ENCODE measurements around the gene CLDN19. TPM values are rescaled to one million over a fixed set of nuclear protein-coding genes. Genes with fewer than 3 reads are reported as not detected.
"Not testable (repeated sequence)": the region's sequence is repeated elsewhere in the genome, so short reads cannot be mapped to it uniquely, and the experiment has no call there.

Gene CLDN19
- total and polyA plus RNA-seq, 8 donors: 0.04 TPM; not detected in 7

GRCh38 chr1:42732126-42732680 is 7.8 kb downstream of the CLDN19 start:
- FAIRE-seq (no peak), DNase-seq (no peak)
- intact Hi-C loops (cut with DNase I): no loop called here

GRCh38 chr1:42731585-42731984 is 8.5 kb downstream of the CLDN19 start:
- Histone ChIP-seq H3K4me3 (no peak overlapping the region), H3K4me1 (no peaks in the 10 kb centered on the region), H3K36me3 (no peaks in the 10 kb centered on the region), H3K9me3 (no peaks in the 10 kb centered on the region), H3K27ac (no peak overlapping the region), H3K27me3 (no peaks in the 10 kb centered on the region)
- FAIRE-seq (no peak), ATAC-seq (no peak), DNase-seq (no peak)
- WGBS, 2 donors: 67 to 74% methylated on average over 3 of the region's 3 CpGs
- no peak for TF ChIP-seq CTCF (IDR thresholded peaks at IDR 0.05)
- intact Hi-C loops (cut with DNase I): no loop called here

More at GRCh38 chr1:42732126-42732680, 7.8 kb downstream of the CLDN19 start:
- H3K9me3 ChIP-seq: no peaks in the 10 kb centered on the region
- no peak overlapping the region for H3K4me3 ChIP-seq
- H3K4me1 ChIP-seq: no peaks in the 10 kb centered on the region
- H3K27me3 ChIP-seq: no peaks in the 10 kb centered on the region
- no peak for TF ChIP-seq CTCF (IDR thresholded peaks at IDR 0.05)
- ATAC-seq: no peak
- WGBS, 2 donors: 79 to 82% methylated on average over 10 of the region's 10 CpGs
- no peak overlapping the region for H3K27ac ChIP-seq
- no peaks in the 10 kb centered on the region for H3K36me3 ChIP-seq

DNA sequence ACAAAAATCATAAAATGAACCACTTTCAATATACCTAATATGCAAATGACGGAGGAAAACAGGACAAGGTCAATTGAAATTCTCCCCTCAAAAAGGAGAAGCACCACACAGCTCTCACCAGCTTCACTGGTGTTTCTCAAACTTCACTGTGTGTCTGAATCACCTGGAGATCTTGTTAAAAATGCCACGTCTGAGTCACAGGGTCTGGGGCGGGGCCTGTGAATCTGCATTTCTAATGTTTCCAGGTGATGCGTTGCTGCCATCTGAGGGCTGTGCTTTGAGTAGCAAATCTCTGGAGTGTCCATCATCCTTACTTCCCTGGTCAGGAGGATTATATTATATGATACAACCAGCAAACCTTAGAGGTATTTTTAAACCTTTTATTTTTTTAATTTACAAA is 9.0 kb downstream of the CLDN19 start:
- Histone ChIP-seq H3K4me3 (no peak overlapping the region), H3K4me1 (no peaks in the 10 kb centered on the region), H3K27ac (no peak overlapping the region), H3K27me3 (no peaks in the 10 kb centered on the region), H3K9me3 (no peaks in the 10 kb centered on the region), H3K36me3 (no peaks in the 10 kb centered on the region)
- FAIRE-seq (no peak), ATAC-seq (no peak), DNase-seq (no peak)
- TF ChIP-seq CTCF (IDR thresholded peaks at IDR 0.05): no peak
- WGBS, 2 donors: 58 to 60% methylated on average over 4 of the region's 4 CpGs
- intact Hi-C loops (cut with DNase I): no loop called here

- ATAC-seq (no peak), FAIRE-seq (no peak), DNase-seq (no peak)
- no peaks in the 10 kb centered on the region for H3K27me3 ChIP-seq
- H3K36me3 ChIP-seq: no peaks in the 10 kb centered on the region
- H3K4me1 ChIP-seq: no peaks in the 10 kb centered on the region
- H3K4me3 ChIP-seq: no peak overlapping the region
- H3K9me3 ChIP-seq: no peaks in the 10 kb centered on the region
- no peak for TF ChIP-seq CTCF (IDR thresholded peaks at IDR 0.05)
- intact Hi-C loops (cut with DNase I): no loop called here
- 88 to 89% methylated on average over 3 of the region's 3 CpGs for WGBS, 2 donors
- no peak overlapping the region for H3K27ac ChIP-seq
Measured at GRCh38 chr1:42730002-42730401, 10.0 kb downstream of the CLDN19 start.

- FAIRE-seq; DNase-seq; H3K27me3 ChIP-seq; H3K4me1 ChIP-seq; H3K27ac ChIP-seq; H3K36me3 ChIP-seq; ATAC-seq; H3K4me3 ChIP-seq; intact Hi-C loops (cut with DNase I); H3K9me3 ChIP-seq: not testable (repeated sequence)
- WGBS, 2 donors: 96% methylated on average over 4 of the region's 4 CpGs
Measured at GRCh38 chr1:42725820-42726219, 14.2 kb downstream of the CLDN19 start.

All from pancreas (tissue), 10 donors.